K562 (cell line): Measurements from ENCODE around the gene SETDB1. TPM values are rescaled to one million over a fixed set of nuclear protein-coding genes. Genes with fewer than 3 reads are reported as not detected.

ENCODE experiments used
- BRF1 ChIP-seq: IDR thresholded peaks from 3 replicates; pipeline ENCODE4 v1.6.1; 2011; ENCODE audit warnings: borderline replicate concordance, mild to moderate bottlenecking; ENCODE audit not compliant: insufficient read length; ENCODE audit errors: extremely low read depth
- BRF2 ChIP-seq: IDR thresholded peaks from 3 replicates; pipeline ENCODE4 v1.6.1; 2011; ENCODE audit warnings: borderline replicate concordance, mild to moderate bottlenecking; ENCODE audit not compliant: insufficient read length, insufficient read depth
- CBFA2T3 ChIP-seq: fragments of 450-650 bp; IDR thresholded peaks from 2 replicates; pipeline ENCODE4 v1.6.1; 2017
- CC2D1A ChIP-seq: fragments of 450-650 bp; IDR thresholded peaks from 2 replicates; pipeline ENCODE4 v1.6.1; 2017; ENCODE audit warnings: mild to moderate bottlenecking
- E2F8 ChIP-seq: fragments of 450-650 bp; IDR thresholded peaks from 2 replicates; pipeline ENCODE4 v1.7.1; 2018; ENCODE audit warnings: mild to moderate bottlenecking, low read depth; ENCODE audit not compliant: partially characterized antibody
- ELK1 ChIP-seq: sonication (generic); formaldehyde crosslinking; IDR thresholded peaks from 2 replicates; pipeline ENCODE4 v1.8.1; 2022; ENCODE audit warnings: missing genetic modification reagents
- HBP1 ChIP-seq: fragments of 450-650 bp; formaldehyde crosslinking; IDR thresholded peaks from 2 replicates; pipeline ENCODE4 v1.4.0; 2022; ENCODE audit warnings: missing genetic modification characterization
- HNRNPUL1 ChIP-seq: fragments of 200-400 bp; formaldehyde crosslinking; IDR thresholded peaks from 2 replicates; pipeline ENCODE4 v1.6.1; 2017; ENCODE audit warnings: low read length
- NR2C2 ChIP-seq, 2 experiments: fragments of 200-800 bp in 1 of 2; sonication (Bioruptor generic) in 1 of 2; sonication (generic) in 1 of 2; formaldehyde crosslinking in 1 of 2; IDR thresholded peaks; 2 replicates each; pipeline versions ENCODE4 v1.6.1 to v1.8.0; 2016 to 2022; ENCODE audit warnings: mild to moderate bottlenecking in 1 of 2, missing compliant biosample characterization in 1 of 2, missing genetic modification characterization in 1 of 2, missing genetic modification reagents in 1 of 2
- SP2 ChIP-seq: IDR thresholded peaks from 2 replicates; pipeline ENCODE4 v1.6.1; 2011; ENCODE audit warnings: mild to moderate bottlenecking, low read depth, low read length, moderate library complexity; ENCODE audit not compliant: poor library complexity, severe bottlenecking; ENCODE audit errors: extremely low read depth
- SUPT5H ChIP-seq: fragments of 450-650 bp; IDR thresholded peaks from 2 replicates; pipeline ENCODE4 v1.6.1; 2016
- THRAP3 ChIP-seq: fragments of 450-650 bp; IDR thresholded peaks from 2 replicates; pipeline ENCODE4 v1.6.1; 2016; ENCODE audit warnings: mild to moderate bottlenecking, inconsistent platforms, borderline replicate concordance
- TRIM28 ChIP-seq: fragments of 450-650 bp; IDR thresholded peaks from 2 replicates; pipeline ENCODE4 v1.6.1; 2017
- USF2 ChIP-seq: sonication (generic); formaldehyde crosslinking; IDR thresholded peaks from 2 replicates; pipeline ENCODE4 v1.5.0; 2020; ENCODE audit warnings: missing genetic modification reagents
- XRCC5 ChIP-seq: fragments of 200-400 bp; formaldehyde crosslinking; IDR thresholded peaks from 2 replicates; pipeline ENCODE4 v1.6.1; 2017; ENCODE audit warnings: low read depth, mild to moderate bottlenecking, low read length
- ZNF24 ChIP-seq: fragments of 450-650 bp; IDR thresholded peaks from 2 replicates; pipeline ENCODE4 v1.6.1; 2016
- ZNF277 ChIP-seq: fragments of 250-450 bp; sonication (Bioruptor Pico); IDR thresholded peaks from 2 replicates; pipeline ENCODE4 v1.8.0; 2022; ENCODE audit warnings: inconsistent platforms, mild to moderate bottlenecking, moderate library complexity, borderline replicate concordance
- polyA plus RNA-seq, 8 experiments: library from polyadenylated mRNA; depleted of rRNA in 4 of 8; stranded (reverse) in 5 of 8; unstranded in 3 of 8; fragments of >200 nt; fragmentation: Nextera tagmentation in 2 of 8; fragmentation: Illumina TruSeq in 1 of 8; extraction: Ambion mirVana in 2 of 8; extraction: Trizol in 1 of 8; gene quantifications; 2 replicates each; pipeline versions ENCODE4 v1.2.1 to v1.2.3, GENCODE V29; 2011 to 2014; ENCODE audit warnings: inconsistent platforms in 1 of 8, missing spikeins in 1 of 8
- total RNA-seq, 7 experiments: library from RNA; depleted of rRNA in 6 of 7; stranded (reverse); fragments of >200 nt in 6 of 7; fragmentation: Illumina TruSeq in 2 of 7; extraction: Trizol in 2 of 7; gene quantifications; 2 replicates each; pipeline versions ENCODE4 v1.2.1 to v1.2.3, GENCODE V29; 2011 to 2021; ENCODE audit warnings: low replicate concordance in 1 of 7

Gene SETDB1
- total and polyA plus RNA-seq, 9 of the 15 experiments (the other 6 are each of a cell fraction or from before 2014, with no cell fraction given), result 21.5 to 64.4 (median 42.0) TPM

GRCh38 chr1:150976879-150977694 is 50.9 kb downstream of the SETDB1 start (continued):
- TF ChIP-seq E2F8 (no peak), ZNF24 (no peak), THRAP3 (peak; percentile 63; the same call in 1 of the 2 replicates), ELK1 (CRISPR knock-in tag) (no peak), XRCC5 (0 out of 2 replicates have a peak, but pooled peaks have one; percentile 55), CC2D1A (no peak; the same call in 1 of the 2 replicates), CBFA2T3 (peak; percentile 95), TRIM28 (no peak), USF2 (no peak), SP2 (no peak), HNRNPUL1 (no peak), ZNF277 (CRISPR knock-in tag) (no peak), NR2C2 (CRISPR knock-in tag; IDR thresholded peaks at IDR 0.05) (no peak), NR2C2 (tag; IDR thresholded peaks at IDR 0.05) (no peak), BRF2 (no peak), BRF1 (no peak), HBP1 (CRISPR knock-in tag) (no peak), SUPT5H (no peak; the same call in 1 of the 2 replicates)
